Islet of Langerhans (tissue), 1 donor: Measurements from ENCODE around the gene UBTD1.
"Not testable (repeated sequence)": the region's sequence is repeated elsewhere in the genome, so short reads cannot be mapped to it uniquely, and the experiment has no call there.

ENCODE experiments used
- FAIRE-seq: peaks from one replicate; lab custom pipeline; 2011; peaks lifted over from hg19 to GRCh38; lab: Jason Lieb, UNC

Gene UBTD1

GRCh38 chr10:97515271-97515978 is 16.7 kb downstream of the UBTD1 start:
- no peak for FAIRE-seq

- no peak for FAIRE-seq
Observed at GRCh38 chr10:97517096-97517750, 18.5 kb downstream of the UBTD1 start.

- FAIRE-seq, result no peak
Observed at GRCh38 chr10:97517778-97518300, 19.1 kb downstream of the UBTD1 start.

- no peak for FAIRE-seq
Observed at GRCh38 chr10:97518301-97519043, 19.7 kb downstream of the UBTD1 start.

- FAIRE-seq, result no peak
Observed at GRCh38 chr10:97519342-97519741, 20.6 kb downstream of the UBTD1 start.

- no peak for FAIRE-seq
Observed at GRCh38 chr10:97520520-97520919, 21.8 kb downstream of the UBTD1 start.

GRCh38 chr10:97520978-97521761 is 22.4 kb downstream of the UBTD1 start:
- no peak for FAIRE-seq

- FAIRE-seq, result no peak
Observed at GRCh38 chr10:97522071-97522470, 23.3 kb downstream of the UBTD1 start.

GRCh38 chr10:97522937-97523336 is 24.2 kb downstream of the UBTD1 start:
- FAIRE-seq, result no peak

- FAIRE-seq, result no peak
Observed at GRCh38 chr10:97525086-97525485, 26.4 kb downstream of the UBTD1 start.

GRCh38 chr10:97525683-97526110 is 27.0 kb downstream of the UBTD1 start:
- FAIRE-seq, result no peak

- FAIRE-seq, result not testable (repeated sequence)
Observed at GRCh38 chr10:97528876-97529275, 30.2 kb downstream of the UBTD1 start.

GRCh38 chr10:97529685-97530465 is 31.2 kb downstream of the UBTD1 start:
- no peak for FAIRE-seq

GRCh38 chr10:97531401-97531986 is 32.8 kb downstream of the UBTD1 start:
- FAIRE-seq, result no peak

- no peak for FAIRE-seq
Observed at GRCh38 chr10:97532935-97533671, 34.4 kb downstream of the UBTD1 start.

- no peak for FAIRE-seq
Observed at GRCh38 chr10:97533888-97534287, 35.2 kb downstream of the UBTD1 start.

GRCh38 chr10:97534746-97535367 is 36.1 kb downstream of the UBTD1 start:
- no peak for FAIRE-seq

- FAIRE-seq, result no peak
Observed at GRCh38 chr10:97537186-97537869, 38.6 kb downstream of the UBTD1 start.

- FAIRE-seq, result no peak
Observed at GRCh38 chr10:97538411-97538810, 39.7 kb downstream of the UBTD1 start.
